ENCODE measurements around the gene ZSWIM8. TPM values are rescaled to one million over a fixed set of nuclear protein-coding genes. Genes with fewer than 3 reads are reported as not detected.

The ZSWIM8 gene
- total and polyA plus RNA-seq, 2 experiments from 2014 or later: 20.5 to 30.4 TPM

DNA sequence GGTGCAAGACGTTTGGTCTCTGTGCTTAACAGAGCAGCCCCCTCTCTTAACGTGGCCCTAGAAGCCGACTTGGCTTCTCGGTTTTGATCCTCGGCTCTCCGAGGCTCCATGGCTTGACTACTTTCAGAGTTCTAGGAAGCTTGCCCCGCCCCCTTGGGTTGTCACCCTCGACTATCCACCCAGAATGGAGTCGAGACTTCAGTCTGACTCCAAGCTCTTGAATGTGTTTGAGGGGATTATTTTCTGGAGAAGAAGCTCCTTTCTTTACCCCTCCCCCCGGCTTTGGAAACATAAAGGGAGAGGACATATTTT, 40.8 kb upstream of the ZSWIM8 start:
- Mint-ChIP-seq H3K4me1 (peaks cover 24% of the 10 kb centered on the region), H3K9me3 (no peaks in the 10 kb centered on the region), H3K36me3 (ENCODE audit: low read depth) (peaks cover 6% of the 10 kb centered on the region), H3K27me3 (ENCODE audit: insufficient read depth, low read depth, poor library complexity) (peaks cover 2% of the 10 kb centered on the region), H3K4me3 (peak overlapping the region; percentile 94), H3K27ac (peak overlapping the region; percentile 99)
- H3K4me2 ChIP-seq: peak overlapping the region; percentile 79
- peak; percentile 85 for DNase-seq (ENCODE audit: low spot score)
- peak; percentile 33 for ATAC-seq
- H3K4me3 ChIP-seq: peak overlapping the region; percentile 58
- H3F3A ChIP-seq (replicated peaks; ENCODE audit: low read depth): peaks cover 13% of the 10 kb centered on the region
- TF ChIP-seq ETS1 (IDR thresholded peaks at IDR 0.05) (no peak), POLR2AphosphoS5 (IDR thresholded peaks at IDR 0.05; ENCODE audit: low read depth) (no peak), CREB1 (CRISPR knock-in tag; IDR thresholded peaks at IDR 0.05; ENCODE audit: low read depth) (no peak), ZNF114 (CRISPR knock-in tag; IDR thresholded peaks at IDR 0.05) (no peak), ZNF331 (CRISPR knock-in tag; IDR thresholded peaks at IDR 0.05; ENCODE audit: low read depth) (no peak), CTCF (conservative IDR thresholded peaks at IDR 0.05; ENCODE audit: low read depth in 2 of 2) (no peak), STAT1 (IDR thresholded peaks at IDR 0.05; ENCODE audit: unreplicated experiment) (no peak), NANOG (IDR thresholded peaks at IDR 0.05; ENCODE audit: borderline replicate concordance) (no peak), EZH2 (IDR thresholded peaks at IDR 0.05; ENCODE audit: low read depth, unreplicated experiment) (no peak), EZH2phosphoT487 (IDR thresholded peaks at IDR 0.05; ENCODE audit: unreplicated experiment) (no peak), REST (IDR thresholded peaks at IDR 0.05; ENCODE audit: unreplicated experiment) (no peak), JUNB (IDR thresholded peaks at IDR 0.05; ENCODE audit: unreplicated experiment) (no peak)
- TF ChIP-seq, protein P1, sequence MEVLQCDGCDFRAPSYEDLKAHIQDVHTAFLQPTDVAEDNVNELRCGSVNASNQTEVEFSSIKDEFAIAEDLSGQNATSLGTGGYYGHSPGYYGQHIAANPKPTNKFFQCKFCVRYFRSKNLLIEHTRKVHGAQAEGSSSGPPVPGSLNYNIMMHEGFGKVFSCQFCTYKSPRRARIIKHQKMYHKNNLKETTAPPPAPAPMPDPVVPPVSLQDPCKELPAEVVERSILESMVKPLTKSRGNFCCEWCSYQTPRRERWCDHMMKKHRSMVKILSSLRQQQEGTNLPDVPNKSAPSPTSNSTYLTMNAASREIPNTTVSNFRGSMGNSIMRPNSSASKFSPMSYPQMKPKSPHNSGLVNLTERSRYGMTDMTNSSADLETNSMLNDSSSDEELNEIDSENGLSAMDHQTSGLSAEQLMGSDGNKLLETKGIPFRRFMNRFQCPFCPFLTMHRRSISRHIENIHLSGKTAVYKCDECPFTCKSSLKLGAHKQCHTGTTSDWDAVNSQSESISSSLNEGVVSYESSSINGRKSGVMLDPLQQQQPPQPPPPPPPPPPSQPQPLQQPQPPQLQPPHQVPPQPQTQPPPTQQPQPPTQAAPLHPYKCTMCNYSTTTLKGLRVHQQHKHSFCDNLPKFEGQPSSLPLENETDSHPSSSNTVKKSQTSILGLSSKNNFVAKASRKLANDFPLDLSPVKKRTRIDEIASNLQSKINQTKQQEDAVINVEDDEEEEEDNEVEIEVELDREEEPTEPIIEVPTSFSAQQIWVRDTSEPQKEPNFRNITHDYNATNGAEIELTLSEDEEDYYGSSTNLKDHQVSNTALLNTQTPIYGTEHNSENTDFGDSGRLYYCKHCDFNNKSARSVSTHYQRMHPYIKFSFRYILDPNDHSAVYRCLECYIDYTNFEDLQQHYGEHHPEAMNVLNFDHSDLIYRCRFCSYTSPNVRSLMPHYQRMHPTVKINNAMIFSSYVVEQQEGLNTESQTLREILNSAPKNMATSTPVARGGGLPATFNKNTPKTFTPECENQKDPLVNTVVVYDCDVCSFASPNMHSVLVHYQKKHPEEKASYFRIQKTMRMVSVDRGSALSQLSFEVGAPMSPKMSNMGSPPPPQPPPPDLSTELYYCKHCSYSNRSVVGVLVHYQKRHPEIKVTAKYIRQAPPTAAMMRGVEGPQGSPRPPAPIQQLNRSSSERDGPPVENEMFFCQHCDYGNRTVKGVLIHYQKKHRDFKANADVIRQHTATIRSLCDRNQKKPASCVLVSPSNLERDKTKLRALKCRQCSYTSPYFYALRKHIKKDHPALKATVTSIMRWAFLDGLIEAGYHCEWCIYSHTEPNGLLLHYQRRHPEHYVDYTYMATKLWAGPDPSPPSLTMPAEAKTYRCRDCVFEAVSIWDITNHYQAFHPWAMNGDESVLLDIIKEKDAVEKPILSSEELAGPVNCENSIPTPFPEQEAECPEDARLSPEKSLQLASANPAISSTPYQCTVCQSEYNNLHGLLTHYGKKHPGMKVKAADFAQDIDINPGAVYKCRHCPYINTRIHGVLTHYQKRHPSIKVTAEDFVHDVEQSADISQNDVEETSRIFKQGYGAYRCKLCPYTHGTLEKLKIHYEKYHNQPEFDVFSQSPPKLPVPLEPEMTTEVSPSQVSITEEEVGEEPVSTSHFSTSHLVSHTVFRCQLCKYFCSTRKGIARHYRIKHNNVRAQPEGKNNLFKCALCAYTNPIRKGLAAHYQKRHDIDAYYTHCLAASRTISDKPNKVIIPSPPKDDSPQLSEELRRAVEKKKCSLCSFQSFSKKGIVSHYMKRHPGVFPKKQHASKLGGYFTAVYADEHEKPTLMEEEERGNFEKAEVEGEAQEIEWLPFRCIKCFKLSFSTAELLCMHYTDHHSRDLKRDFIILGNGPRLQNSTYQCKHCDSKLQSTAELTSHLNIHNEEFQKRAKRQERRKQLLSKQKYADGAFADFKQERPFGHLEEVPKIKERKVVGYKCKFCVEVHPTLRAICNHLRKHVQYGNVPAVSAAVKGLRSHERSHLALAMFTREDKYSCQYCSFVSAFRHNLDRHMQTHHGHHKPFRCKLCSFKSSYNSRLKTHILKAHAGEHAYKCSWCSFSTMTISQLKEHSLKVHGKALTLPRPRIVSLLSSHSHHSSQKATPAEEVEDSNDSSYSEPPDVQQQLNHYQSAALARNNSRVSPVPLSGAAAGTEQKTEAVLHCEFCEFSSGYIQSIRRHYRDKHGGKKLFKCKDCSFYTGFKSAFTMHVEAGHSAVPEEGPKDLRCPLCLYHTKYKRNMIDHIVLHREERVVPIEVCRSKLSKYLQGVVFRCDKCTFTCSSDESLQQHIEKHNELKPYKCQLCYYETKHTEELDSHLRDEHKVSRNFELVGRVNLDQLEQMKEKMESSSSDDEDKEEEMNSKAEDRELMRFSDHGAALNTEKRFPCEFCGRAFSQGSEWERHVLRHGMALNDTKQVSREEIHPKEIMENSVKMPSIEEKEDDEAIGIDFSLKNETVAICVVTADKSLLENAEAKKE (CRISPR knock-in tag; IDR thresholded peaks at IDR 0.05): no peak
- H3K9me2 ChIP-seq (ENCODE audit: insufficient read depth): no peaks in the 10 kb centered on the region
- H2AFZ ChIP-seq: peak overlapping the region; percentile 61; the same call in 1 of the 2 replicates
- H3K27me3 ChIP-seq (ENCODE audit: insufficient read depth): no peaks in the 10 kb centered on the region
- H3K4me1 ChIP-seq (ENCODE audit: insufficient read depth): peaks cover 19% of the 10 kb centered on the region
- H3K27ac ChIP-seq (ENCODE audit: low read depth): peak overlapping the region; percentile 89
- peaks cover 4% of the 10 kb centered on the region; the same call in 1 of the 2 replicates for H3K36me3 ChIP-seq (ENCODE audit: insufficient read depth)
- H3K79me2 ChIP-seq (replicated peaks; ENCODE audit: insufficient read depth): peaks cover 30% of the 10 kb centered on the region
- no peaks in the 10 kb centered on the region; the same call in 1 of the 2 replicates for H4K20me1 ChIP-seq (replicated peaks; ENCODE audit: insufficient read depth)

All from GM23338 (cell line).